NCI-H146 treated with DMSO at 0.1 percent for 48 hours (cell line): ENCODE measurements around the gene TM9SF2.
"Not testable (repeated sequence)": the region's sequence is repeated elsewhere in the genome, so short reads cannot be mapped to it uniquely, and the experiment has no call there.

Source experiments
- DNase-seq: peaks from one replicate; lab custom pipeline; 2025; ENCODE audit not compliant: unreplicated experiment; lab: John Stamatoyannopoulos, UW

Gene TM9SF2

GRCh38 chr13:99501184-99501847 lies at the start of gene TM9SF2:
Gene TM9SF2 (plus strand): TSS chr13:99501472. CDS start chr13:99501607, 135 bp downstream.
- peak; percentile 96 for DNase-seq

- DNase-seq = no peak
These were observed 46.6 kb upstream of the TM9SF2 start for GRCh38 chr13:99454518-99455183.

- DNase-seq = no peak
These were observed 42.0 kb upstream of the TM9SF2 start for GRCh38 chr13:99459099-99459850.

- not testable (repeated sequence) for DNase-seq
These were observed 40.5 kb upstream of the TM9SF2 start for GRCh38 chr13:99460802-99461201.

- no peak for DNase-seq
These were observed 37.5 kb upstream of the TM9SF2 start for GRCh38 chr13:99463646-99464397.

- no peak for DNase-seq
These were observed 36.8 kb upstream of the TM9SF2 start for GRCh38 chr13:99464441-99464949.

GRCh38 chr13:99465454-99465853 lies 35.8 kb upstream of the TM9SF2 start:
- DNase-seq = peak; percentile 21

- DNase-seq = no peak
These were observed 33.5 kb upstream of the TM9SF2 start for GRCh38 chr13:99467764-99468163.

GRCh38 chr13:99469041-99469440 lies 32.2 kb upstream of the TM9SF2 start:
- DNase-seq = no peak

- no peak for DNase-seq
These were observed 31.2 kb upstream of the TM9SF2 start for GRCh38 chr13:99470027-99470426.

- DNase-seq = no peak
These were observed 29.8 kb upstream of the TM9SF2 start for GRCh38 chr13:99471221-99472121.

- no peak for DNase-seq
These were observed 29.2 kb upstream of the TM9SF2 start for GRCh38 chr13:99472122-99472440.

- no peak for DNase-seq
These were observed 27.8 kb upstream of the TM9SF2 start for GRCh38 chr13:99473515-99473914.

- no peak for DNase-seq
These were observed 24.6 kb upstream of the TM9SF2 start for GRCh38 chr13:99476648-99477047.

- DNase-seq = no peak
These were observed 23.8 kb upstream of the TM9SF2 start for GRCh38 chr13:99477493-99477892.

GRCh38 chr13:99481366-99481765 lies 19.9 kb upstream of the TM9SF2 start:
- no peak for DNase-seq

- no peak for DNase-seq
These were observed 16.8 kb upstream of the TM9SF2 start for GRCh38 chr13:99484473-99484872.

- DNase-seq = no peak
These were observed 14.3 kb upstream of the TM9SF2 start for GRCh38 chr13:99486996-99487395.

- DNase-seq = no peak
These were observed 12.2 kb upstream of the TM9SF2 start for GRCh38 chr13:99489028-99489427.

GRCh38 chr13:99491750-99492149 lies 9.5 kb upstream of the TM9SF2 start:
- DNase-seq = not testable (repeated sequence)
